C4-2B (cell line): Measurements from ENCODE around the gene KLK8.

Experiments
- CTCF ChIP-seq: fragments of 450-650 bp; conservative IDR thresholded peaks from 2 replicates; pipeline ENCODE4 v1.5.1; 2017; ENCODE audit warnings: mild to moderate bottlenecking
- ZFX ChIP-seq: fragments of 450-650 bp; IDR thresholded peaks from 2 replicates; pipeline ENCODE4 v1.6.1; 2017

GRCh38 chr19:50957587-50957986 lies 43.8 kb downstream of the KLK8 start:
- no peak for TF ChIP-seq CTCF
- TF ChIP-seq ZFX = no peak
